ENCODE measurements around the gene ZNF181.

The ZNF181 gene

DNA sequence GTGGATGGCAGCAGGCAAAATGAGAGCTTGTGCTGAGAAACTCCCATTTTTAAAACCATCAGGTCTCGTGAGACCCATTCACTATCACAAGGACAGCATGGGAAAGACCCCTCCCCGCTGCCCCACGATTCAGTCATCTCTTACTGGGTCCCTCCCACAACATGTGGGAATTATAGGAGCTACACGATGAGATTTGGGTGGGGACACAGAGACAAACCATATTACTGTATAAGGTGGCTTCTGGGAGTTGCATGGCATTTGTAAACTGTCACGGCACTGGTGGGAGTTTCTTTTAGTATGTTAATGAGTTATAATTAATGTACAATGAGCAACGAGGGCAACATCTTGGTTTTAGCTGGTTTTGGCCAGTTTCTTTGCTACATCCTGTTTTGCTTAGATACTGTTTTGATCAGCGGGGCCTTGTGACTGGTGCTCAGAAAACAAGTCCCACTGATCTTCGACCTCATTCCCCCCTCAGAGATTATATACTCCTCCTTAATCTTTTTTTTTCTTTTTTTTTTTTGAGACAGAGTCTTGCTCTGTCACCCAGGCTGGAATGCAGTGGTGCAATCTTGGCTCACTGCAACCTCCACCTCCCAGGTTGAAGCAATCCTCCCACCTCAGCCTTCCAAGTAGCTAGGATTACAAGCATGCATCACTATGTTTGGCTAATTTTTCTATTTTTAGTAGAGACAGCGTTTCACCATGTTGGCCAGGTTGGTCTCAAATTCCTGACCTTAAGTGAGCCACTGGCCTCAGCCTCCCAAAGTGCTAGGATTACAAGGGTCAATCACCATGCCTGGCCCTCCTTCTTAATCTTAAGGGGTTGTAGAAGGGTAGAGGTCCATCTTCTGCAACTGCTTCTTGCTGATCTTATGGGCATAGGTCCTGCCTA is 60.3 kb downstream of the ZNF181 start:
- peak; percentile 26 for DNase-seq (ENCODE audit: low read depth)
- no peak overlapping the region for H3K4me3 ChIP-seq (replicated peaks; ENCODE audit: low read depth, low read length)
- TF ChIP-seq, protein P1, sequence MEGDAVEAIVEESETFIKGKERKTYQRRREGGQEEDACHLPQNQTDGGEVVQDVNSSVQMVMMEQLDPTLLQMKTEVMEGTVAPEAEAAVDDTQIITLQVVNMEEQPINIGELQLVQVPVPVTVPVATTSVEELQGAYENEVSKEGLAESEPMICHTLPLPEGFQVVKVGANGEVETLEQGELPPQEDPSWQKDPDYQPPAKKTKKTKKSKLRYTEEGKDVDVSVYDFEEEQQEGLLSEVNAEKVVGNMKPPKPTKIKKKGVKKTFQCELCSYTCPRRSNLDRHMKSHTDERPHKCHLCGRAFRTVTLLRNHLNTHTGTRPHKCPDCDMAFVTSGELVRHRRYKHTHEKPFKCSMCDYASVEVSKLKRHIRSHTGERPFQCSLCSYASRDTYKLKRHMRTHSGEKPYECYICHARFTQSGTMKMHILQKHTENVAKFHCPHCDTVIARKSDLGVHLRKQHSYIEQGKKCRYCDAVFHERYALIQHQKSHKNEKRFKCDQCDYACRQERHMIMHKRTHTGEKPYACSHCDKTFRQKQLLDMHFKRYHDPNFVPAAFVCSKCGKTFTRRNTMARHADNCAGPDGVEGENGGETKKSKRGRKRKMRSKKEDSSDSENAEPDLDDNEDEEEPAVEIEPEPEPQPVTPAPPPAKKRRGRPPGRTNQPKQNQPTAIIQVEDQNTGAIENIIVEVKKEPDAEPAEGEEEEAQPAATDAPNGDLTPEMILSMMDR (IDR thresholded peaks at IDR 0.05; ENCODE audit: low read length, missing control alignments): no peak
